Central memory CD4-positive, alpha-beta T cell (primary cell): Measurements from ENCODE around the gene ATOH8.

Source experiments
- DNase-seq: peaks from one replicate; pipeline ENCODE4 v3.0.0; 2022

Gene ATOH8

DNA sequence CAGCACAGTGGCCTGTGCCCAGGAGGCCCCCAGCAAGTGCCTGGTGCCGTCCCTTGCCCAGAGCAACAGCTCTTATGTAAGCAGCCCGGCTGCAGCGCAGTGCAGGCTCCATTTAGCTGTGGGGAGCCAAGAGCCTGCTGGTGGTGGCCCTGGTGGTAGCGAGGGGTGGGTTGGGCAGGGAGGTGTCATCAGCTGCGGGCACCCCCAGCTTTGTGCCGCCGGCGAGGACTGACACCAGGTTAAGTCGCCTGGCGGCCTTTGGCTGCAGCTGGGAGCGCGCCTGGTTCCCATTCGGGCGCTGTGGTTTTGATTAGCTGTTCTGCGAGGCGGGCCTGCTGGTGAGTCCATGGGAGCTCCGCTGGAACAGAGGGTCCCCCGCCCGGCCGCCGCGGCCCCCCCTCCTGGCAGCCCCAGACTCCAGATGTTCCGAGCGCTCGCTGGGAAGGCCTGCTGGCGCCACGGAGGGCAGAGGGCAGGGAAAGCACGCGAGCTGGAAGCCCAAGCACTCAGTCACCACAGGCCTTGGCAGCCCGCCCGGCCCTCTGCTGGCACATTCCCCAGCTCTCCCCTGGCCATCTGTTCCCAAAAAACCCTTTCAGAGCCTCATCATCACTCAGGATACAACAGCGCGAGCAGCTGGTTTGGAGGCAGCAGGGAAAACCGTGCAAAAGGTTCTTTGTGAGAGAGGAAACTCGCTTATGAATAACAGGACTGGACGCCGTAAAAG is 18.4 kb downstream of the ATOH8 start:
- DNase-seq: no peak

DNA sequence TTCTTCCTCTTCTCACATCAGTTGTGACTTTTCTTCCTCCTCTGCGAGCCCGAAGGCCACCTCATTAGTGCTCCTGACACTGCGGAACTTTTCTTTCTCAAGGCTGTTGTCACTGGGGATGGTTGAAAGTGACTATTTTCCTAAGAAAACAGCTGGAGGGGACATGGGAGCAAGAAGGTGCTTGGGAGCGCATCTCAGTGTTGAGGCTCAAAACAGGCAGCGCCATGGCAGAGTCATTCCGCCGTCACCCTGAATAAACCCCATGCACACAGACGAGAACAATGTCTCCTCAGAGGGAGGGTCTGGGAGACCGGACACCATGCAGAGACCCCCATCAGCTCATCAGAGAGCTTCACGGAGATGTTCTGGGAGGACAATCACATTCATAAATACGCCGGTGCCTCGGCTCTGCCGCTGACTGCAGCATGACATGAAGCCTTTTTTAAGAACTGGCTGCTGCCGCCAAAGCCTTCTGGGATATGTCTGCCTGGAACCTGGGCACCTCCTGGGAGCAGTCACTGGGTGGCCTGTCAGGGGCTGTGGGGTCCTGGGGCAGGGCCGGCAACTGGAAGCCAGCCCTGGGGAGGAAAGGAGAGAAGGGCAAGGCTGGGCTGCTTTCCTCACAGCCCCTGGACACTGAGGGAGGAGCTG is 19.2 kb downstream of the ATOH8 start:
- no peak for DNase-seq

DNA sequence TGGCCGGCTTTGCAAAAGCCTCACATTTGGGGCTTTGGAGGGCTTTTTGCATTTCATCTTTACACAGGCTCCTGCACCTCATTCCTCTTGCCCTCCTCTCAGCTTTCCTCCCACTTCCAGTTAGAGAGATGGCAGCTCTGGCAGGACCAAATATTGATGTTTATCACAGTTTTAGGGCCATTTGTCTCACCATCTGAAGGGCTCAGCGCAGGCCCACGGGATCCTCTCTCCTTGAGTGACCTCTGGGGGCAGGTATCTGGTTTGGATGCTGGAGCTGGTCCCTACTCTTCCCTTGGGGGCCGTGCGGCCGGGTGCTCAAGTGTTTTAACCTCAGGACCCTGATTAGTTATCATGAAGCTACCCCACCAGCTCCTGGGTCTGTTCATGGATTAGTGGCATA is 19.9 kb downstream of the ATOH8 start:
- DNase-seq: no peak

DNA sequence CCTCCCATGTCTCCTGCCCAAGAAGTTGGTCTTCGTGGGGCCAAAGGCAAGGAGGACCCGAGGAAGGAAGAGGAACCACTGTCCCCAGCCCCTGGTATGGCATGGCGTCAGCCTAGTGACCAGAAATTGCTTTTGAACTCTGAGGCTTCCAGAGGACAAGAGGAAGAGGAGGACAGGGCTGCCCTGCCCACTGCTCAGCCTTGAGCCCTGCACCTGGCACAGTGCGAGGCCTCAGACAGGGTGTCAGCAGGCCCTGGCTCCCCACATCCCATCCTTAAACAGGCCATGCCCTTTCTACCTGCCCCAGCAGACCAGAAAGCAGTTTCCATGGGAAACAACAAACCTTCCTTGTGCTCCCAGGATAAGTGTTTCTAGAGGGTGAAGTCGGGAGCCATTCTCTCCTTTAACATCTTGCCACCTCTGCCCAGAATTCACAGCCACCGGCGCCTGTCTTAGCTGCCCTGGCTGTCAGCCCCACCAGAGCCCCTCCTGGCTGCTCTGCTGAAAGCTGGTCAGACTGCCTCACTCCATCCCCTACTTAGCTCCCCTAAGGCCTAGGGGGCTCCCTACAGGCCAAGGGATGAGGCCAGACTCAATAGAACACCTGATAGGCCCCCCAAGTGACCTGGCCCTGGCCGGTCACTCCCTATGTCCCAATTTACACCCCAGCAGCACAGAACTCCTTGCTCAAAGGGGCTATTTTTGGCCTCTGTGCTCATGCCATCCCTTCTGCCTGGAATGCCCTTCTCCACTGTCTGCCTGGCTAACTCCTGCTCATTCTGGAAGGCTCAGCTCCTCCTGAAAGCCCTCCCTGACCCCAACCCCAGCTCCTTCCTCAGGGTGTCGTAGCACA is 20.6 kb downstream of the ATOH8 start:
- DNase-seq: no peak

DNA sequence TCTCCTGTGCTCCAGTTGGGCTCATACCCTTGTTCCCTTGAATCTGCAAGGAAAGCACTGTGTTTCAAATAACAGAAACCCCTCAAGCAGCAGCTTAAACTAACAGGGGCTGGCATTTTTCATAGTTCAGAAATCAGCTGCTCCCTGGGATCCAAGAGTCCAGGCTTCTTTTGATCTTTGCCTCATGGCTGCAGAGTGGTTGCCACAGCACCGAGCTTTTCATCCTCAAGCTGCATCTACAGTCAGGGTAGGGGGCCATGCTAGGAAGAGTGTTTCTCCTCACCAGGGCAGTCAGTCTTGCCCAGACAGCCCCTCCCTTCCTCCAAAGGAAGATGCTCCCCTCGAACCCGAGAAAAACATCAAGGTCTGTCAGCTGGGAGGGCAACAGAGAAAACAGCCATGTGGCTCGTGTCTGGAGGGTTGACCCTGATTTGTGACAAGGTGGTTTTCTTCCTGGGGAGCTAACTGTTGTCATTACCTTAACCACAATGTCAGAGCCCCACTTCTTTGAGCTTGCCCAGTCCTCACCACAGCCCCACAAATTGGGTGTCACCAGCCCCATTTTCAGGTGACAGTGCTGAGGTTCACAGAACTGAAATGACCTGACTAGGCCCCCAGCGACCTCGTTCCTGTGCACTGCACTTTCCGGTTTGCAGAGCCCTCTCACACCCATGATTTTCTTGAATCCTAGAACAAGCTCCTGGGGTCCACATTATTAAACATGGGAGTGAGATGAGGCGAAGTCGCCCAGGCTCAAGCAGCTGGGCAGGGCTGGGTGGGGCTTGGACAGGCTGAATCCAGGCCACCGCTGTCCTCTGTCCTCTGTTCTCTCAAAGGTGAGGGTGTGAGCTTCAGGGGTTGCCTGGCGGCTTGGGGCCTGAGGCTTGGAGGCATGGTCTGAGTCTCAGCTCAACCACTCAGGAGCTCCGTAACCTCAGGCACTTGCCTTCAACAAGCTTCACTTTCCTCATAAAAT is 21.9 kb downstream of the ATOH8 start:
- DNase-seq: no peak

DNA sequence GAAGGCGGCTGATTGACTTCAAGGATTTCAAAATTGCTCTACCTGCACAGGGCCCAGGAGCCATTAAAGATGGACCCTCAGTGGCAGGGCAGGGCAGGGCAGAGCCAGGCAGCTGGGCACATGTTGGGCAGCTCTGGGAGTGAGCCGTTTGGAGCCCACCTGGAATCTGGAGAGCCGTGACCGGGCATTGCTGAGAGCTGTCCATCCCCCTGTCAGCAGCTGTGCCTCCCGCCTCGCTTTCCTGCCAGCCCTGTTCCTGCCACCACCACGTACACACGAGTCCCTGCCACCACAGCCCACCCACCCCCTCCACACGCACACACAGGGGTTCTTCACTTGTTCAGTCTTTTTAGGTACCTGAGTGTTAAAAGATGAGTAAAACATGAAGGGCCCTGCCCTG is 22.9 kb downstream of the ATOH8 start:
- no peak for DNase-seq

DNA sequence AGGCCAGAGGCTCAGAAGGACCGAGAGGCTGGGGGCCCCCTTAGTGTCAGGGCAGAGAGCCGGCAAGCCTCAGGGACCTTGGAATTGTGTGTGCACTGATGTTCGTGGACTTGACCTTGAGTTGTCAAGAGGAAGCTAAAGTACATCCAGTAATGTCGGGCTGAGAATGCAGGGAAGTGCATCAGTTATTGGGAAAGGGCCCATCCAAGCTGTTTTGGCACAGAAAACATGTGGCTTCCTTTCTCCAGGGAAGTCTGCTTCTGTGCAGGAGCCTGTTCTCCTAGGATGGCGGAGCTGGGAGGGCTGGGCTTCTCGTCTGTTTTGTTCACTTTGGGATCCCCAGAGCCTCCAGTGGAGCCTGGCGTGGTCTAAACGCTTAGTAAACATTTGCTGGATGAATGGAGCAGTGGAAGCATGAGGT is 23.7 kb downstream of the ATOH8 start:
- DNase-seq: no peak

DNA sequence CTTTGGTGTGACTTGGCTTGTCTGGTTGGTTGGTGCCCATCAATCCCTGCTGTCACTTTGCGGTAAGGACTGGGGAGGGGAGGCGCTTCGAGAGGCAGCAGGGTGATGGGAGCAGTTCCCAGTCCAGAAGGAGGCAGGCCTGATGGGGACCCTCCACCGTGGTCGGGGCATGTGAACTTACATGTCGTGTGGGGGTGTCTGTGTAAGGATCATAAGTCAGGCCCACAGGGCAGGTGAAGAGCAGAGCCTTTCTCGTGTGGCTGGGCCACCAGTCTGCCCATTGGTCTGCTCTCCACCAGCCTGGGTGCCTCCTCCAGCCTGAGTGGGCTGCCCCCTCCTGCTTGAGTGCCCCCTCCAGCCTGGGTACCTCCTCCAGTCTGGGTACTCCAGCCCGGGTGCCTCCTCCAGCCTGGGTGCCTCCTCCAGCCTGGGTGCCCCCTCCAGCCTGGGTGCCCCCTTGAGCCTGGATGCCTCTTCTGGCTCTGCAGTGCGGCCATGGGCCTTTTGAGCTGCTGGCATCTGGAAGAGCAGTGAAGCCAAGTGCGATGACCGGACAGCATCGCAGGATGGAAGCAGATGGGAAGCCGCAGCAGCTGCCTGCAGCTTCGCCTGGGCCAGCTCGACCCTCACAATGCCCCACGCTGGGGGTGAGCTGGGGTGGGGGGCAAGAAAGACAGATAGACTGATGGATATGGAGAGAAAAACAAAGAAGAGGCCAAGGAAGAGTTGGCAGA is 25.0 kb downstream of the ATOH8 start:
- DNase-seq: no peak

DNA sequence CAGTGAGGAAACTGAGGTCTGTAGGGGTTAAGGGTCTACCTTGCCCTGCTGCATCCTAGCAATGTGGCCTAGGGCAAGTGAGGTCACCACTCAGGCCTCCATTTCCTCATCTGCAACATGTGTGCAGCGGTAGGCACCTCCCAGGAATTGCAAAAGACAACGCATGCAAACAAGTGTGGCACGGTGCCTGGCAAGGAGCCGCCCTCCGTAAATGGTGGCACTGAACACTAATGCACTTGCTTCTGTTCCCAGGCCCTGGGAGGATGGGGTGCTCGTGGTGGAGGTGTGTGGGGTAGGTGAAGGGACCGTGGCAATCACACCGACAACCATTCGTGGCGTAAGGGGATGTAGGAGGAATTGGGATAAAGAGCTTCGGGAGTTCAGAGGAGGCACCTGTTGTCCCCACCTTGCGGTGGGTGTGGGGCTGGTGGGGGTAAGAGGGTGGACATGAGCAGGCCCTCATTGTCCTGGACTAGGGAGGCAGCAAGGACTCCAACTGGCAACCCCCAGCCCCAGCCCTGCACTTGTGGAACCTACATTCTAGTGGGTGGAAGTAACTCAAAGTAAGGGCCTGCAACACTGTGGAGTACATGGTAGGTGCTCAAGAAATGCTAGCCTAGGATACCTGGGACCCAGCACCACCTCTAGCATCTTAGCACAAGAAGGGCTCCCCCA is 26.0 kb downstream of the ATOH8 start:
- DNase-seq: no peak

DNA sequence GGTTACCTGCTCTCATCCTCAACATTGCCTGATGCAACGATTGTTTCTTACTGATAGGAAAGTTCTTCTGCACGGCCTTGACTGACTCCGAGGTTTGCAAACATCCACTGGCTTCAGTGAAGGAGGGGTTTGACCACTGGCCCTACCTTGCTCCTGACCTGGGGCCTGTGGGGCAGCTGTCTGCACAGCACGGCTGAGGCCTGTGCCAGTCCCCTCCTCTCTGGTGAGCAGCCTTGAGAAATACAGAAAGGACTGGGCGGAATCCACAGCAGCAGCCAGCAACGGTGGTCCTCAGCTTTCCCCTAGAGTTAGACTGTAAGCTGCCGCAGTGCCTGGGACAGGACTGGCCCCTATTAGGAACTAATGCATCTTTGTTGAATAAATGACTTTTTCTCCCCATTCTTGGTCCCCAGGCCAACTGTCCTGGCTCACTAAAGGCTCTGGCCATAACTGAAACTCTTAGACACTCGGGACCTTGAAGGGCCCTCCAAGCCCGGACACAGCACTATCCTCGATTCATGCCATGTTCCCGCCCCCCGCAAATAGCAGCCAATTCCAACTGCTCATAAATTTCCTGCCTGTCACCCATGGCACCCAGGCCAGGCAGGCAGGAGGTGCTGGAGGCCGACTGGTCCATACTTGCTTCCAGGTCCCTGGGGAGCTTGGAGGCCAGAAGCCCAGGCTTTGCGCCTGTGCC is 26.7 kb downstream of the ATOH8 start:
- DNase-seq: no peak

DNA sequence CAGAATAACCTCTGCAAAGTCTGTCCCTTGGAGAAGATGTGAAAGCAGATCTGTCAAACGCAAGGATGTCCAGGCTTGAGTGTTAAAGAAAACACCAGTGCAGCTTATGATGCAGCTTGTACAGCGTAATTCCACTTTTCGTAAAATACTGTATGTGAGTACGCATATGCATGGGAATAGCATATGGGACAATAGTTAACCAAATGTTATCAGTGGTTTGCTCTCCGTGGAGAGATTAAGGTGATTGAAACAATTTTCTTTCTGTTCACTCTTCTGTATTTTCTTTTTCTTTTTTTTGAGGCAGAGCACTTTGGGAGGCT is 27.2 kb downstream of the ATOH8 start:
- DNase-seq: no peak

DNA sequence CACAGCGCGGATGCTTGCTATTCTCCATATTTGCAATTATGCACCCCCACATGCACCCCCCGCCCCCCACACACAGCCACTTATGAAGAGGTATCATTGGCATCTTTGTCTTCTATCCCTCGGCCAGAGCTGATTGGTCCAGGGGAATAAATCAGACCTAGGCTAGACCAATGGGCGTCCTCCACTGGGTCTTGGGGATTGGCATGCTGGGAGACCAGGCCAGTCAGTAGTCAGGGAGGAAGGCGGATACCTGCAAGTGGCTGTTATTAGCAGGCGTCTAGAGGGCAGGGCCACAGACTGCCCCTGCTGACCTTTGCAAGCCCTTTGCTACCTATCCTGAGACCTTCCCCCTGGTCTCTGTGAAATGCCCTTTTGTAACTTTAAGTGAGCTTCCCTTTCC is 30.0 kb downstream of the ATOH8 start:
- DNase-seq: no peak

DNA sequence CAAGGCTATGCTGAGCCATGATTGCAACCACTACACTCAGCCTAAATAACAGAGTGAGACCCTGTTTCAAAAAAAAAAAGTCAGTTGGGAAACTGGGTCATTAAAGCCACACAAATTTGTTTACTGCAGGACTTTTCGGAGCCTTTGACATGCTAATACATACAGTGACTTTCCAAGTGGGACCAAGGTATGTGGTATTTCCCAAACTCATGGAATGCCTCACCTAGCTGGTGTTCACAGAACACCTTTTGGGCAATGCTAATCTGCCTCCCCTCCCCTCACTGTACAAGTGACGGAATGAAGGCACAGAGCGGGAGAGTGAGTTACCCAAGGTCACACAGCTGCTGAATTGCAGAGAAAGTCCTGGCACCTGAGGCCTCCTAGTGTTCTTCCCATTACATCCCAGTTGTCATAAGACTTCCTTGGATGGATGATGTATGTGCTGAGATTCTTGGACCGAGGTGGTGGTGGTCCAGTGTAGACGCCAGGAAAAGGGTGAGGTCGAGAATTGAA is 30.7 kb downstream of the ATOH8 start:
- DNase-seq: no peak

DNA sequence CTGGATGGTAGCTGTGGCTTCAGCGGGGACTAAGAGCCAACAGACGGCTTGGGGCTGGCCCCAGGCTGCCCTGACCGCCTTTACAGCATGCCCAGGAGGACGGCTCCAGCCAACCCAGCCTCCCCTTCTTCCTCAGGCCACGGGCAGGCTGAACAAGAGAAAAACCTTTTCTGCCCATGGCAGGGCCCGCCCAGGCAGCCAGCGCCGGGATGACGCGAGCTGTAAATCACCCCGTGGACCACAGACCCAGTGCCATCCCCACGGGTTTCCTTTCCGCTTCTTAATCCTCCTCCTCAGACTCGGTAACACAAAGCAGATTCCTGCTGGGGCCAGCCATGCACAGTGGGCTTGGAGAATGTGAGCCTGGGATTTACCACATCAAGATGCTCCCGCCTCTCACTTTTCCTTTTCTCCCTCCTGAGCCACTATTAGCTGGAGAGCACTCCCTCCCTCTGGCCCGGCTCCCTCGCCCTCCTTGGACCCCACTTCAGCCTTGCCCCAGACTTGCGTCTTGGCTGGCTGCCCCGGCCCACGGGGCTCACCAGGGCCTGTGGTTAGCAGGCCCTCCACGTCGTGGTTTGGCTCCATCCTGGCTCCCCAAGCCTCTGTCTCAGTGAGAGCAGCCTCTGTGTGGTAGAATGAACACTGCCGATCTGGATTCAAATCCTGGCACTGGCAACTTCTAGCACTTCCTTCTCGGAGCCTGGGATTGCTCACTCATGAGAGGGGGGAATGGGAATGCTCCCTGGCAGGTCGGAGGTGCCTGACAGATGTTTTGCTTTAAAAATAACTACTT is 31.4 kb downstream of the ATOH8 start:
- no peak for DNase-seq

DNA sequence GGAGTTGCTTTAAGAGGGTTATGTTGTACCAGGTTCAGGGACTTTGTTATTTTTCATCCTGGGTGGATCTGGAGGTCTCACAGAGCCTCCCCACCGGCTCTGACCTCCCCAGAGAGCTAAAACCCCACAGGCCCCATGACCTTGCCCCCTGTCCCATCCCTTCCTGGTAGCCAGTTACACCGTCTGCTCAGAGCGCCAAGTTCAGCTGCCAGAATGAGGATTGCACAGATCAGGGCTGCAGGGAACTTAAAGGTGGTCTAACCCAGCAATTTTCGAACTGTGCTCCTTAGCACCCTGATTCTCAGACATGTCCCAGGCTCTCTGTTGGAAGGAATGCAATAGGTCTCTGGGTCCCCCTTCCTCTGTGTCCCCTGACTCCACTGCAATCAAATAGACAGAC is 32.1 kb downstream of the ATOH8 start:
- no peak for DNase-seq

DNA sequence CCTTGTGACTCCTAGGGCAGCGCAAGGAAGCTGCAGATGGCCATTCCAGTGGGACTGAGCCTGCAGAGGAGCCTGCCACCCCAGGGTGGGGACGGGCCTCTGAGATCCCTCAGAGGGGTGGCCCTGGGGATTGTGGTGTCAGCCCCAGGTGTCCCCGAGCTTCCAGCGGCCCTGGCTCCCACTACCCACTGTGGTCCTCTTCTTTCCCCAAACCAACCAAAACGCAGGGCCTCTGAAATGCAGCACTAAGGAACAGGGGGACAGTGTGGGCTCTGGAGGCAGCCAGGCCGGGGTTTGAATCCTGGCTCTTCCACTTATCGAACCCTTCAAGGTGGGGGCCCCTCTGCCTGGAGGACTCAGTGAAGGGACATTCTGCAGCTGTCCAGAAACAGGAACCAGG is 32.7 kb downstream of the ATOH8 start:
- DNase-seq: no peak

DNA sequence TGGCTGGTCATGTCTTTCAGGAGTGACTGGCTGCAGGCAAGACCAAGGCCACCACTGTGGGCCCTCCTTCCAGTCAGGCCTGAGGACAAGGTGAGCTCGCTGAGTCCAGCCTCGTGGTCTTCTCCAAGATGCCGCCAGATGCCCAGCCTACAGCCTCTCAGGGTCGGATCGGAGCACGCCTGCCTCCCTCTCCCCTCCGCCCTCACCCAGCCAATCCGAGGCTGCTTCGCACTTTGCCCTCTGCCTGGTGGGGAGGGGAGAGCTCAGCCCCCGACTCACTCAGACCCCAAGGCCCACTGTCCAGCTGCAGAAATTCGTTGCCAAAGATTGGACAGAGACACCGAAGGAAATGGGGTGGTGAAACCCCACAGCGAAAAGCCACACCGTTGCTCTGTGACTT is 33.1 kb downstream of the ATOH8 start:
- no peak for DNase-seq

DNA sequence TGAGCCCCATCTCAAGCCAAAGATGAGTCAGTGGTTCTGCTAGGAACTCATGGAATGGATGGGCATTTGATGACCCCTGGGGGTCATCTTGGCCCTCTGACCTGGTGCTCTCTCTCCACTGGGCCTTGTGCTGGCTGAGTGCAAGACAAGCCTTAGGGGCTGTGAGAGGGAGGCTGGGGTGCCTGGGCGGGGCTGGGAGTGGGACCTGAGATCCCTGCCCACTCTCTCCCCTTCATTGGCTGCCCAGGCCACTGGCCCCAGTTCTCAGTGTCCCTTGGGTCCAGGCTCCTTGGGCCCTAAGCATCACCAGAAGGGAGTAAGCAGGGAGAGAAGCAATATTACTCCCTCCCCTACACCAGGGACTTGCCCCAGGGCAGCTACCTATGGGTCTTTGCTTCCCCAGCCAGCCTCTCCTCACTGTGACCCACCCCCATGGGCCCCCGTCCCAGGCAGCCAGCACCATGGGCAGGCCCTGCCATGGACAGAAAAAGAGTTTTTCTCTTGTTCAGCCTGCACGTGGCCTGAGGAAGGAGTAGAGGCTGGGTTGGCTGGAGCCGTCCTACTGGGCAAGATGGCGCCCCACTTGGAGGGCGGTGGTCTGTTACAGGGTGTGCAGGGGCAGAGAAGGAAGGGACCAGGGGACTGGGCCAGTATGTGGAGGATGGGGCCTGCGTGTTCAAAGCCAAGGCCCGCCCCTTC is 33.6 kb downstream of the ATOH8 start:
- DNase-seq: no peak

DNA sequence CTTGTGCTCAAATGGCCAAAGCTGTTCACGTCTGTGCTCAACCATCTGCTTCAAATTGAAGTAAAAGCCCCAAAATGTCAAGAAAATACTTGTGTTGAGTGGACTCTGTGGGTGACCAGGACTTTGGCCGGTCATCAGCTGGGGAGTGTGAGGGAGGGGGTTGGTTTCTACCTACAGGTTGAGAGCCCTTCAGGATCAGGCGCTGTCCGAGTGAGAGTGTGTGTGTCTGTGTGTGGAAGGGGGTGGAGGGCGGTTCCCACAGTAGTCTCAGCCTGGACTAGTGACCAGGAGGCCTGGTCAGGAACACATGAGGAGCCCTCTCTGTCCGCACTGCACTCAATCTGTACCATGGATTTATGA is 34.2 kb downstream of the ATOH8 start:
- DNase-seq: no peak
